Kidney (tissue), 14 donors: ENCODE measurements around the gene PRAMEF20. TPM values are rescaled to one million over a fixed set of nuclear protein-coding genes. Genes with fewer than 3 reads are reported as not detected.

ENCODE experiments used
- DNase-seq, 5 donors: peaks; one replicate each; pipeline ENCODE4 v3.0.0-alpha.2; 2013 to 2020
- FAIRE-seq: peaks from 2 replicates; lab custom pipeline; 2012; peaks lifted over from hg19 to GRCh38; lab: Jason Lieb, UNC
- H3K27ac ChIP-seq, 2 donors: one replicate each; pipeline ENCODE4 v1.7.0; 2013; ENCODE audit warnings: low read depth in 2 of 2, low read length in 2 of 2, inconsistent platforms in 1 of 2
- H3K27me3 ChIP-seq: one replicate; pipeline ENCODE4 v1.7.1; 2013; ENCODE audit warnings: low read length, inconsistent platforms; ENCODE audit not compliant: control insufficient read depth, insufficient read depth
- H3K36me3 ChIP-seq, 3 donors: one replicate each; pipeline versions ENCODE4 v1.7.0 to v1.7.1; 2013; ENCODE audit warnings: low read length in 3 of 3, control low read depth in 1 of 3, inconsistent platforms in 1 of 3; ENCODE audit not compliant: insufficient read depth in 3 of 3, control insufficient read depth in 2 of 3
- H3K4me1 ChIP-seq, 3 donors: one replicate each; pipeline versions ENCODE4 v1.7.0 to v1.7.1; 2013; ENCODE audit warnings: low read length in 3 of 3, inconsistent platforms in 1 of 3, low read depth in 1 of 3; ENCODE audit not compliant: control insufficient read depth in 2 of 3, insufficient read depth in 2 of 3
- H3K4me3 ChIP-seq, 3 donors: one replicate each; pipeline versions ENCODE4 v1.7.0 to v1.8.1; 2013; ENCODE audit warnings: low read length in 3 of 3, control low read depth in 1 of 3, inconsistent platforms in 1 of 3
- H3K9ac ChIP-seq, 3 donors: one replicate each; pipeline versions ENCODE4 v1.7.0 to v1.7.1; 2013; ENCODE audit warnings: low read length in 3 of 3, control low read depth in 1 of 3, inconsistent platforms in 1 of 3
- H3K9me3 ChIP-seq, 3 donors: one replicate each; pipeline versions ENCODE4 v1.7.0 to v1.7.1; 2013; ENCODE audit warnings: low read length in 3 of 3, control low read depth in 1 of 3, inconsistent platforms in 1 of 3; ENCODE audit not compliant: control insufficient read depth in 2 of 3, insufficient read depth in 1 of 3
- CTCF ChIP-seq: IDR thresholded peaks from 3 replicates; pipeline ENCODE4 v1.5.1; 2012; ENCODE audit warnings: mild to moderate bottlenecking, moderate library complexity, borderline replicate concordance; ENCODE audit not compliant: insufficient read depth; ENCODE audit errors: extremely low read depth
- intact Hi-C: fragments of 100-400 bp; cut with DNase I; formaldehyde crosslinking; loops from one replicate; pipeline ENCODE4 v1.11.1; 2022
- polyA plus RNA-seq: library from polyadenylated mRNA; stranded (reverse); fragments of 350-450 nt; fragmentation: Illumina TruSeq; extraction: RNeasy Lipid Tissue Mini Kit (QIAGEN cat#74804); gene quantifications from one replicate; pipeline ENCODE4 v1.2.3, GENCODE V29; 2014; ENCODE audit warnings: low read depth, low replicate concordance; ENCODE audit not compliant: insufficient read depth
- total RNA-seq: library from RNA; stranded (reverse); fragmentation: NEBNext Ultra II Directional; extraction: Animal tissue kit (Norgen Biotek cat#: 25700); gene quantifications from one replicate; pipeline ENCODE4 v1.2.1, GENCODE V29; 2021
- donor health status: control.
- donor health status: control.
- donor health status: control.
- donor health status: control.
- donor health status: control.
- donor health status: DM: yes; HTN: yes; CAD: no.
- donor health status: Normal renal cell carcinoma (clear cell type).

Gene PRAMEF20
- total and polyA plus RNA-seq, 2 donors from 2014 or later = not detected

- DNase-seq = no peak
- Histone ChIP-seq H3K27me3 (no peaks in the 10 kb centered on the region), H3K9me3 (no peaks in the 10 kb centered on the region), H3K4me1 (no peaks in the 10 kb centered on the region), H3K4me3 (no peak overlapping the region), H3K9ac (no peak overlapping the region), H3K27ac (no peak overlapping the region), H3K36me3 (no peaks in the 10 kb centered on the region)
- intact Hi-C loops = no loop called here
- FAIRE-seq = no peak
- TF ChIP-seq CTCF = no peak
These were observed 46.8 kb downstream of the PRAMEF20 start for GRCh38 chr1:13456904-13457532.

GRCh38 chr1:13461977-13462376, 51.7 kb downstream of the PRAMEF20 start:
- no peaks in the 10 kb centered on the region for H3K4me1 ChIP-seq
- H3K36me3 ChIP-seq = no peaks in the 10 kb centered on the region
- H3K9ac ChIP-seq = no peak overlapping the region
- H3K9me3 ChIP-seq = no peaks in the 10 kb centered on the region
- FAIRE-seq (no peak), DNase-seq (no peak)
- TF ChIP-seq CTCF = no peak
- no peaks in the 10 kb centered on the region for H3K27me3 ChIP-seq
- intact Hi-C loops = no loop called here
- no peak overlapping the region for H3K4me3 ChIP-seq
- no peak overlapping the region for H3K27ac ChIP-seq

GRCh38 chr1:13462682-13463081, 52.4 kb downstream of the PRAMEF20 start:
- Histone ChIP-seq H3K9ac (no peak overlapping the region), H3K4me1 (no peaks in the 10 kb centered on the region), H3K36me3 (no peaks in the 10 kb centered on the region), H3K27ac (no peak overlapping the region), H3K4me3 (no peak overlapping the region), H3K27me3 (no peaks in the 10 kb centered on the region), H3K9me3 (no peaks in the 10 kb centered on the region)
- TF ChIP-seq CTCF = no peak
- intact Hi-C loops = no loop called here
- FAIRE-seq (no peak), DNase-seq (no peak)

GRCh38 chr1:13465515-13465914, 55.3 kb downstream of the PRAMEF20 start:
- no peak overlapping the region for H3K4me3 ChIP-seq
- DNase-seq (no peak), FAIRE-seq (no peak)
- no peak overlapping the region for H3K9ac ChIP-seq
- no peak overlapping the region for H3K27ac ChIP-seq
- H3K9me3 ChIP-seq = no peaks in the 10 kb centered on the region
- H3K36me3 ChIP-seq = no peaks in the 10 kb centered on the region
- no peak for TF ChIP-seq CTCF
- intact Hi-C loops = no loop called here
- H3K27me3 ChIP-seq = no peaks in the 10 kb centered on the region
- no peaks in the 10 kb centered on the region for H3K4me1 ChIP-seq
